Endothelial cell (in vitro differentiated cells): Measurements from ENCODE around the gene AGO3. TPM values are rescaled to one million over a fixed set of nuclear protein-coding genes. Genes with fewer than 3 reads are reported as not detected.
"Not testable (repeated sequence)": the region's sequence is repeated elsewhere in the genome, so short reads cannot be mapped to it uniquely, and the experiment has no call there.

Experiments used
- DNase-seq: peaks from one replicate; pipeline ENCODE4 v3.0.0; 2021; ENCODE audit warnings: low spot score
- H3K27ac Mint-ChIP-seq: one replicate; pipeline ENCODE4 v1.8.0; 2021; ENCODE audit warnings: mixed read lengths, inconsistent platforms; ENCODE audit not compliant: unreplicated experiment
- H3K27me3 Mint-ChIP-seq: one replicate; pipeline ENCODE4 v1.8.0; 2021; ENCODE audit warnings: mild to moderate bottlenecking, moderate library complexity, mixed read lengths, inconsistent platforms; ENCODE audit not compliant: unreplicated experiment
- H3K36me3 Mint-ChIP-seq: one replicate; pipeline ENCODE4 v1.8.0; 2021; ENCODE audit warnings: mild to moderate bottlenecking, low read depth, mixed read lengths, inconsistent platforms; ENCODE audit not compliant: unreplicated experiment
- H3K4me1 Mint-ChIP-seq: one replicate; pipeline ENCODE4 v1.8.0; 2021; ENCODE audit warnings: mild to moderate bottlenecking, mixed read lengths, inconsistent platforms; ENCODE audit not compliant: unreplicated experiment
- H3K4me3 Mint-ChIP-seq: one replicate; pipeline ENCODE4 v1.8.0; 2021; ENCODE audit warnings: mild to moderate bottlenecking, mixed read lengths, inconsistent platforms; ENCODE audit not compliant: unreplicated experiment
- H3K9me3 Mint-ChIP-seq: one replicate; pipeline ENCODE4 v1.8.0; 2021; ENCODE audit warnings: mixed read lengths, inconsistent platforms; ENCODE audit not compliant: unreplicated experiment
- CTCF ChIP-seq: fragments of 200-600 bp; sonication (generic); IDR thresholded peaks from one replicate; pipeline ENCODE4 v1.5.0; 2021; ENCODE audit warnings: antibody characterized with exemption; ENCODE audit not compliant: unreplicated experiment
- total RNA-seq: library from RNA; stranded (reverse); fragmentation: NEBNext Ultra II Directional; extraction: Animal tissue kit (Norgen Biotek cat#: 25700); gene quantifications from one replicate; pipeline ENCODE4 v1.2.1, GENCODE V29; 2021; ENCODE audit not compliant: unreplicated experiment

AGO3 gene
- total RNA-seq, 1 donor from 2014 or later: 25.9 TPM

GRCh38 chr1:36014722-36015220 is 83.9 kb downstream of the AGO3 start:
- TF ChIP-seq CTCF: no peak
- Mint-ChIP-seq H3K27me3 (peaks cover 1% of the 10 kb centered on the region), H3K36me3 (peaks cover 18% of the 10 kb centered on the region)

GRCh38 chr1:36016686-36017085 is 85.8 kb downstream of the AGO3 start:
- Mint-ChIP-seq H3K27me3 (peaks cover 1% of the 10 kb centered on the region), H3K27ac (no peak overlapping the region), H3K4me1 (peaks cover 3% of the 10 kb centered on the region), H3K4me3 (no peak overlapping the region), H3K36me3 (peaks cover 18% of the 10 kb centered on the region), H3K9me3 (no peaks in the 10 kb centered on the region)
- no peak for TF ChIP-seq CTCF
- no peak for DNase-seq

More at GRCh38 chr1:36014722-36015220, 83.9 kb downstream of the AGO3 start:
- H3K27ac Mint-ChIP-seq: no peak overlapping the region
- no peak overlapping the region for H3K4me3 Mint-ChIP-seq
- H3K4me1 Mint-ChIP-seq: peaks cover 3% of the 10 kb centered on the region
- no peak for DNase-seq
- no peaks in the 10 kb centered on the region for H3K9me3 Mint-ChIP-seq

GRCh38 chr1:36023098-36023769 is 92.3 kb downstream of the AGO3 start:
- Mint-ChIP-seq H3K27ac (no peak overlapping the region), H3K27me3 (no peaks in the 10 kb centered on the region), H3K36me3 (peaks cover 12% of the 10 kb centered on the region), H3K4me3 (no peak overlapping the region), H3K9me3 (no peaks in the 10 kb centered on the region), H3K4me1 (no peaks in the 10 kb centered on the region)
- TF ChIP-seq CTCF: no peak
- no peak for DNase-seq

- not testable (repeated sequence) for H3K4me3 Mint-ChIP-seq, H3K4me1 Mint-ChIP-seq, DNase-seq, H3K9me3 Mint-ChIP-seq, H3K27me3 Mint-ChIP-seq, H3K27ac Mint-ChIP-seq
- H3K36me3 Mint-ChIP-seq: peaks cover 15% of the 10 kb centered on the region
Observed at GRCh38 chr1:36024024-36024423, 93.1 kb downstream of the AGO3 start.

GRCh38 chr1:36024847-36025246 is 93.9 kb downstream of the AGO3 start:
- Mint-ChIP-seq H3K4me3 (no peak overlapping the region), H3K27me3 (no peaks in the 10 kb centered on the region), H3K9me3 (no peaks in the 10 kb centered on the region), H3K36me3 (peaks cover 15% of the 10 kb centered on the region), H3K27ac (no peak overlapping the region), H3K4me1 (no peaks in the 10 kb centered on the region)
- no peak for TF ChIP-seq CTCF
- no peak for DNase-seq
